Thyroid gland (tissue), 4 donors: ENCODE measurements around the gene SMARCAD1. TPM values are rescaled to one million over a fixed set of nuclear protein-coding genes. Genes with fewer than 3 reads are reported as not detected.

Experiments used
- DNase-seq, 2 donors: peaks; one replicate each; pipeline ENCODE4 v3.0.0-alpha.2; 2019
- H3K27ac ChIP-seq, 3 donors: fragments of 200-600 bp; sonication (generic); 1 replicate in 2 of 3; 2 replicates in 1 of 3; pipeline ENCODE4 v1.5.1; 2016 to 2019; ENCODE audit warnings: mild to moderate bottlenecking in 1 of 3, moderate library complexity in 1 of 3
- H3K27me3 ChIP-seq: fragments of 200-600 bp; sonication (generic); one replicate; pipeline ENCODE4 v1.5.1; 2019
- H3K36me3 ChIP-seq, 2 donors: fragments of 200-600 bp; sonication (generic); one replicate each; pipeline ENCODE4 v1.5.1; 2016 to 2019
- H3K4me1 ChIP-seq, 2 donors: fragments of 200-600 bp; sonication (generic); one replicate each; pipeline ENCODE4 v1.5.1; 2017 to 2019
- H3K4me3 ChIP-seq, 3 donors: fragments of 200-600 bp; sonication (generic); replicated peaks in 1 of 3; 1 replicate in 2 of 3; 2 replicates in 1 of 3; pipeline ENCODE4 v1.5.1; 2016; ENCODE audit warnings: mild to moderate bottlenecking in 1 of 3
- H3K9me3 ChIP-seq: fragments of 200-600 bp; sonication (generic); one replicate; pipeline ENCODE4 v1.5.1; 2017
- POLR2A ChIP-seq, 2 donors: fragments of 450-650 bp; IDR thresholded peaks; one replicate each; pipeline ENCODE4 v1.6.1; 2017; ENCODE audit warnings: antibody characterized with exemption in 2 of 2, mild to moderate bottlenecking in 2 of 2, moderate library complexity in 1 of 2
- WGBS, 2 donors: methylation state at CpG; one replicate each; pipeline ENCODE4 v1.1.5; 2017; 5-methylcytosine and 5-hydroxymethylcytosine counted together
- intact Hi-C: fragments of 100-400 bp; cut with DNase I; formaldehyde crosslinking; loops from one replicate; pipeline ENCODE4 v1.15.1; 2023
- total RNA-seq, 4 donors: library from RNA; depleted of rRNA; stranded (reverse); fragments of >200 nt; gene quantifications; one replicate each; pipeline ENCODE4 v1.2.3, GENCODE V29; 2016
- TF ChIP-seq, protein P1 (sequence below), 6 experiments: fragments of 200-600 bp in 3 of 6; fragments of 450-650 bp in 3 of 6; sonication (generic) in 3 of 6; IDR thresholded peaks; one replicate each; pipeline ENCODE4 v1.5.1; 2016 to 2019; ENCODE audit warnings: antibody characterized with exemption in 6 of 6, mild to moderate bottlenecking in 2 of 6, inconsistent platforms in 1 of 6, moderate library complexity in 1 of 6

Gene SMARCAD1
- total RNA-seq, 4 donors from 2014 or later = 35.1 to 46.5 (median 40.2) TPM

DNA sequence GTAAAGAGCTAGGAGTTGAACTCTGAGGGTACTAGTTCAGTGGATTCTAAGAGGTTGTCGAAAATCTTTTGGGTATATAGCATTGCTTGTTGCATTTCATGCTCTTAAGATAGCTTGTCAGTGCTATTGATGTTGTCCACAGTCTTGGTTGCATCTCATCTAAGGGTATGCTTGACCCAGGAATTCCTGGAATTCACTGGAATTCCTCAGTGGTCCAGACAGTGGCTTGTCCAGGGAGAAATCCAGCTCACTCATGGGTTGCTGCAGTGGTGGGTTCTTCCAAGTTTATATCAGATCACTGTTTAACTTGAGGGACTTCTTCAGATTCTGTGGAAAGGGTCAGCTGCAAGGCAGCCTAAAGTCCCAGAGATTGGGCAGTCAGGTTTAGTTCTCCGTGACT lies 29.8 kb upstream of the SMARCAD1 start:
- DNase-seq = no peak
- WGBS, 2 donors = 80 to 85% methylated on average over 2 of the region's 2 CpGs
- intact Hi-C loops = no loop called here

DNA sequence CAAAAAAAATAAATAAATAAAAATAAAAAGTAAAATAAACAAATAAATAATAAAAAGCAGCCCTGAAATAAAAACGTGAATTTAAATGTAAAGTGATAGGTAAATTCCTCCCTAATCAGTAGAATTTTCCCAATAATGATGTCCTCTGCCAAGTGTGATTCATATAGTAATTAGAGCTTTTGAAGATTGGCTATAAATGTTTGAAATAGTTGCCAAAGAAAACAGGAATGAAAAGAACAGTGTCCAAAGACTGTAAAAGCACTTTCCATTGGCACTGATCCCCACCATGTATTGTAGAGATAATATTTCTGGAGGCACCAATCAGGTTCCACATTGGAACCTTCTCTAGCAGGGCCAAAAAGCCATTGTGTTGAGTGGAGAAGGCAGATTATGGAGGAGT lies 25.9 kb upstream of the SMARCAD1 start:
- WGBS, 2 donors = 31 to 74% methylated on average over 1 of the region's 1 CpG
- Histone ChIP-seq H3K36me3 (no peaks in the 10 kb centered on the region), H3K9me3 (no peaks in the 10 kb centered on the region), H3K4me3 (no peak overlapping the region), H3K4me1 (no peaks in the 10 kb centered on the region), H3K27me3 (no peaks in the 10 kb centered on the region), H3K27ac (no peak overlapping the region)
- TF ChIP-seq, protein P1, sequence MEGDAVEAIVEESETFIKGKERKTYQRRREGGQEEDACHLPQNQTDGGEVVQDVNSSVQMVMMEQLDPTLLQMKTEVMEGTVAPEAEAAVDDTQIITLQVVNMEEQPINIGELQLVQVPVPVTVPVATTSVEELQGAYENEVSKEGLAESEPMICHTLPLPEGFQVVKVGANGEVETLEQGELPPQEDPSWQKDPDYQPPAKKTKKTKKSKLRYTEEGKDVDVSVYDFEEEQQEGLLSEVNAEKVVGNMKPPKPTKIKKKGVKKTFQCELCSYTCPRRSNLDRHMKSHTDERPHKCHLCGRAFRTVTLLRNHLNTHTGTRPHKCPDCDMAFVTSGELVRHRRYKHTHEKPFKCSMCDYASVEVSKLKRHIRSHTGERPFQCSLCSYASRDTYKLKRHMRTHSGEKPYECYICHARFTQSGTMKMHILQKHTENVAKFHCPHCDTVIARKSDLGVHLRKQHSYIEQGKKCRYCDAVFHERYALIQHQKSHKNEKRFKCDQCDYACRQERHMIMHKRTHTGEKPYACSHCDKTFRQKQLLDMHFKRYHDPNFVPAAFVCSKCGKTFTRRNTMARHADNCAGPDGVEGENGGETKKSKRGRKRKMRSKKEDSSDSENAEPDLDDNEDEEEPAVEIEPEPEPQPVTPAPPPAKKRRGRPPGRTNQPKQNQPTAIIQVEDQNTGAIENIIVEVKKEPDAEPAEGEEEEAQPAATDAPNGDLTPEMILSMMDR (IDR thresholded peaks at IDR 0.05) = no peak
- no peak for TF ChIP-seq POLR2A (IDR thresholded peaks at IDR 0.05)
- DNase-seq = no peak
- intact Hi-C loops = no loop called here

More for the DNA sequence above, 29.8 kb upstream of the SMARCAD1 start:
- no peak overlapping the region for H3K27ac ChIP-seq
- no peak for TF ChIP-seq POLR2A (IDR thresholded peaks at IDR 0.05)
- TF ChIP-seq, protein P1 (IDR thresholded peaks at IDR 0.05) = no peak
- no peak overlapping the region for H3K4me3 ChIP-seq
- H3K9me3 ChIP-seq = no peaks in the 10 kb centered on the region
- no peaks in the 10 kb centered on the region for H3K27me3 ChIP-seq
- H3K36me3 ChIP-seq = no peaks in the 10 kb centered on the region
- H3K4me1 ChIP-seq = no peaks in the 10 kb centered on the region

DNA sequence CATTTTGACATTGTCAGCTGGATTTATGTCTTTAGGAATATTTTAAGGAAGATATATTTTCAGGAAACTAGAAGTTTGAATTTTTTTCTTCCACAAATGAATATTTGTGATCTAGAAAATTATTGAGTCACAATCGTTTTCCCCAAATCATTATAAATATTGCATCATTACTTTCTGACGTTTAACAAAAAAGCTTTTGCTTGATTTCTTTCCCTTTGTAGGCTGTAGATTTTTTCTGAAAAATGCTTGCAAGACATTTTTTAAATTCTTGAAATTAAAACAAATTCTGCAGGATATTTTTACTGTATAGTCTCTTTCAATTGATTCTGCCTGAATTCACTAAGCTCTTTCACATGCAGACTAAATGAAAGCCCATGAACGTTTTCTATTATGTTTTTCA lies 4.9 kb upstream of the SMARCAD1 start:
- intact Hi-C loops = no loop called here
- Histone ChIP-seq H3K9me3 (no peaks in the 10 kb centered on the region), H3K27ac (no peak overlapping the region), H3K4me3 (no peak overlapping the region), H3K36me3 (no peaks in the 10 kb centered on the region), H3K4me1 (no peaks in the 10 kb centered on the region), H3K27me3 (no peaks in the 10 kb centered on the region)
- DNase-seq = no peak
- 82 to 84% methylated on average over 3 of the region's 3 CpGs for WGBS, 2 donors
- no peak for TF ChIP-seq POLR2A (IDR thresholded peaks at IDR 0.05)
- TF ChIP-seq, protein P1 (IDR thresholded peaks at IDR 0.05) = no peak

DNA sequence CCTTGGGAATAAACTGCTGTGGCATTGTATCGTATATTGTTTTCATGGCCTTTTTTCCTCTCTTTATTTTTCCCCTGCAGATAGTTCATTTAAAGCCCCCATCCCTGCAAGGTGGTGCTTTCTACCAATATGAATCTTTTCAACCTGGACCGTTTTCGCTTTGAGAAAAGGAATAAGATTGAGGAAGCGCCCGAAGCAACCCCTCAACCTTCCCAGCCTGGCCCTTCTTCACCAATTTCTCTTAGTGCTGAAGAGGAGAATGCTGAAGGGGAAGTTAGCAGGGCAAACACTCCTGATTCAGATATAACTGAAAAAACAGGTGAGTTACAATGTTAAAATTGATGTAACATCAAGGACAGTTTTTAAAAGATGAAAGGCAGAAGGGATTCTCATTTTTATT lies 601 bp downstream of the SMARCAD1 start:
- TF ChIP-seq, protein P1 (IDR thresholded peaks at IDR 0.05) = no peak
- TF ChIP-seq POLR2A (IDR thresholded peaks at IDR 0.05) = no peak
- H3K27me3 ChIP-seq = no peaks in the 10 kb centered on the region
- H3K27ac ChIP-seq = peak overlapping the region; percentile 72 to 90 (median 83)
- no peak for DNase-seq
- H3K4me1 ChIP-seq = peaks cover 5 to 14% of the 10 kb centered on the region in 2 donors
- H3K9me3 ChIP-seq = no peaks in the 10 kb centered on the region
- intact Hi-C loops = no loop called here
- H3K36me3 ChIP-seq = peaks cover 6 to 10% of the 10 kb centered on the region in 2 donors
- 9 to 15% methylated on average over 5 of the region's 5 CpGs for WGBS, 2 donors
- H3K4me3 ChIP-seq = peak overlapping the region; percentile 63 to 98 (median 75)

DNA sequence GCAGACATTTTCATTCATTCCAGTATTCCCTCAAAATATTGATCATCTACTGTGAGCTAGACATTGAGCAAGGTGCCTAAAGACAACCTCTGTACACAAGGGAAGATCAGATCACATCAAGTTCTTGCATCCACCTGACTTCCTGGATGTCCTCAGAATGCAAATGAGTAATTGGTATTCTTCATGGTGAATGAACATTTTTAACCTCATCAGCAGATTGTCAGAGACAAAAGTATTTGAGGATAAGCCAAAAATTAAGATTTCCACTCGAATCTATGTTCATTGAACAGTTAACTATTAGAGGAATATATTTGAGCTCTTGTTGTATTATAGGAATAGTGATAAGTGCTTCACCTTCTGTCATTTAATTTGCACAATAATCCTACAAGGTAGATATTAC lies 1.3 kb downstream of the SMARCAD1 start:
- intact Hi-C loops = no loop called here
- TF ChIP-seq POLR2A (IDR thresholded peaks at IDR 0.05) = no peak
- TF ChIP-seq, protein P1 (IDR thresholded peaks at IDR 0.05) = no peak
- no peak overlapping the region for H3K27ac ChIP-seq
- no peak overlapping the region for H3K4me3 ChIP-seq
- 75 to 86% methylated on average over 1 of the region's 1 CpG for WGBS, 2 donors
- peaks cover 12 to 16% of the 10 kb centered on the region in 2 donors for H3K36me3 ChIP-seq
- DNase-seq = no peak
- peaks cover 5 to 14% of the 10 kb centered on the region in 2 donors for H3K4me1 ChIP-seq
- H3K27me3 ChIP-seq = no peaks in the 10 kb centered on the region
- no peaks in the 10 kb centered on the region for H3K9me3 ChIP-seq
